Sigmoid colon (tissue), 4 donors: ENCODE measurements around the gene RHEB.

Experiments
- POLR2A ChIP-seq, 2 donors: fragments of 450-650 bp; IDR thresholded peaks; one replicate each; pipeline ENCODE4 v1.6.1; 2016; ENCODE audit warnings: antibody characterized with exemption in 2 of 2, mild to moderate bottlenecking in 2 of 2, moderate library complexity in 2 of 2
- POLR2AphosphoS5 ChIP-seq, 4 donors: sonication (generic); formaldehyde crosslinking; IDR thresholded peaks; one replicate each; pipeline ENCODE4 v1.6.1; 2017; ENCODE audit warnings: antibody characterized with exemption in 4 of 4
- TF ChIP-seq, protein P1 (sequence below), 4 experiments: fragments of 450-650 bp in 3 of 4; fragments of 200-600 bp in 1 of 4; IDR thresholded peaks; one replicate each; pipeline ENCODE4 v1.5.1; 2016 to 2019; ENCODE audit warnings: antibody characterized with exemption in 4 of 4, mild to moderate bottlenecking in 3 of 4, moderate library complexity in 2 of 4

GRCh38 chr7:151420144-151420543 lies 99.6 kb downstream of the RHEB start:
- TF ChIP-seq, protein P1, sequence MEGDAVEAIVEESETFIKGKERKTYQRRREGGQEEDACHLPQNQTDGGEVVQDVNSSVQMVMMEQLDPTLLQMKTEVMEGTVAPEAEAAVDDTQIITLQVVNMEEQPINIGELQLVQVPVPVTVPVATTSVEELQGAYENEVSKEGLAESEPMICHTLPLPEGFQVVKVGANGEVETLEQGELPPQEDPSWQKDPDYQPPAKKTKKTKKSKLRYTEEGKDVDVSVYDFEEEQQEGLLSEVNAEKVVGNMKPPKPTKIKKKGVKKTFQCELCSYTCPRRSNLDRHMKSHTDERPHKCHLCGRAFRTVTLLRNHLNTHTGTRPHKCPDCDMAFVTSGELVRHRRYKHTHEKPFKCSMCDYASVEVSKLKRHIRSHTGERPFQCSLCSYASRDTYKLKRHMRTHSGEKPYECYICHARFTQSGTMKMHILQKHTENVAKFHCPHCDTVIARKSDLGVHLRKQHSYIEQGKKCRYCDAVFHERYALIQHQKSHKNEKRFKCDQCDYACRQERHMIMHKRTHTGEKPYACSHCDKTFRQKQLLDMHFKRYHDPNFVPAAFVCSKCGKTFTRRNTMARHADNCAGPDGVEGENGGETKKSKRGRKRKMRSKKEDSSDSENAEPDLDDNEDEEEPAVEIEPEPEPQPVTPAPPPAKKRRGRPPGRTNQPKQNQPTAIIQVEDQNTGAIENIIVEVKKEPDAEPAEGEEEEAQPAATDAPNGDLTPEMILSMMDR (IDR thresholded peaks at IDR 0.05): no peak
- no peak for TF ChIP-seq POLR2A (IDR thresholded peaks at IDR 0.05)
- TF ChIP-seq POLR2AphosphoS5 (IDR thresholded peaks at IDR 0.05): no peak
